Stimulated activated CD8-positive, alpha-beta memory T cell treated with anti-CD3 and anti-CD28 coated beads, Interleukin-12 subunit alpha, Interleukin-12 subunit beta, amount 100 ng/mL, for 24 hours (primary cell): ENCODE data around the gene PRKX.
"Not testable (repeated sequence)": the region's sequence is repeated elsewhere in the genome, so short reads cannot be mapped to it uniquely, and the experiment has no call there.

Experiments
- DNase-seq: peaks from one replicate; pipeline ENCODE4 v3.0.0-alpha.2; 2020; ENCODE audit errors: extremely low read depth

The PRKX gene

GRCh38 chrX:3653111-3653510 is 60.3 kb downstream of the PRKX start:
- DNase-seq, result no peak

- DNase-seq, result no peak
These were observed 62.2 kb downstream of the PRKX start for GRCh38 chrX:3651277-3651676.

DNA sequence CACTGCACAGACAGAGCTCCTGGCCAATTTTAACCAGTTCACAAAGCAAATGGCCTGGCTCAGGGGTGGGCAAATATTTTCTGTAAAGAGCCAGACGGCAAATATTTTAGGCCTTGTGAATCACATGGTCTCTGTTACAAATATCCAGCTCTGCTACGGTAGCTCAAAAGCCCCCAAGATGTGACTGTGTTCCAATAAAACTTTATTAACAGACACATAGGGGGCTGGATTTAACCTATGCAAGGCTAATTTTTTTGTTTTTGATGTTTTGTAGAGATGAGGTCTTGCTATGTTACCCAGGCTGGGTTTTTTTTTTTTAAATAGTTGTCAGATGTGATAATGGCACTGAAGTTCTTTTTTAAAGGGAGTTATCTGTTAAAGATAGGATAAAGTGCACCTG is 65.4 kb downstream of the PRKX start:
- no peak for DNase-seq

- not testable (repeated sequence) for DNase-seq
These were observed 73.4 kb downstream of the PRKX start for GRCh38 chrX:3639858-3640631.

- DNase-seq, result no peak
These were observed 74.2 kb downstream of the PRKX start for GRCh38 chrX:3639236-3639635.

- no peak for DNase-seq
These were observed 75.1 kb downstream of the PRKX start for GRCh38 chrX:3638280-3638873.

- DNase-seq, result no peak
These were observed 76.6 kb downstream of the PRKX start for GRCh38 chrX:3636803-3637202.

DNA sequence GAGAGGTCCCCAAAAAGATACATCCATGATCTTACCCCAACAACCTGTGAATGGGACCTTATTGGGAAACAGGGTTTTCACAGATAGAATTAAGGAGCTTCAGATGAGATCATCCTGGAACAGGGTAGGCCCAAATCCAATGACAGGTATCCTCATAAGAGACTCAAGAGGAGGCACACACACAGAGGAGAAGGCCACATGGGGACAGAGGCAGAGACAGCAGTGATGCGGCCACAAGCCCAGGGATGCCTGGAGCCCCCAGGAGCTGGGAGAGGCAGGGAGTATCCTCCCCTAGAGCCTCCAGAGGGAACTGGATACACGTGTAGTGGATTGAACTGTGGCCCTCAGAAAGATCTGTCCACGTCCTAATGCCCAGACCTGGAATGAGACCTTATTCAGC is 82.3 kb downstream of the PRKX start:
- DNase-seq, result no peak

GRCh38 chrX:3627594-3627993 is 85.9 kb downstream of the PRKX start:
- DNase-seq, result no peak

- DNase-seq, result no peak
These were observed 92.0 kb downstream of the PRKX start for GRCh38 chrX:3621414-3621813.

DNA sequence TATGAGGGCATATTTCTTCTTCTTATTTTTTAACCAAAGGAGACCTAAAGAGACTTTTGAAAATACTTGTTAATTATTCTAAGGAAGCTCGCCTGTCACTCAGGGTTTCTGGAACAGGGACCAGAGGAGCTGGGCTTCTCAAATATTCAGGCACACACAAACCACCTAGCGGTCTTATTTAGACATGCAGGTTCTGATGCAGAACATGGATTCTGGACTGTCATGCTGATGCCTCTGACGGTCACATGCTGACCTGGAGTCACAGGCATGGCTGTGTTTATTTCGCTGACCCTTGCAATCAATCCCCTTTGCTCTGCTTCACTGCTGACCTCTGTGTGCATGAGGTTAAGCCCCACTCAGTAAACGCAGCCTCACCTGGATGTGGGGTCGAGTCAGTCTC is 101.7 kb downstream of the PRKX start:
- DNase-seq, result not testable (repeated sequence)

GRCh38 chrX:3609810-3610209 is 103.6 kb downstream of the PRKX start:
- DNase-seq, result no peak

DNA sequence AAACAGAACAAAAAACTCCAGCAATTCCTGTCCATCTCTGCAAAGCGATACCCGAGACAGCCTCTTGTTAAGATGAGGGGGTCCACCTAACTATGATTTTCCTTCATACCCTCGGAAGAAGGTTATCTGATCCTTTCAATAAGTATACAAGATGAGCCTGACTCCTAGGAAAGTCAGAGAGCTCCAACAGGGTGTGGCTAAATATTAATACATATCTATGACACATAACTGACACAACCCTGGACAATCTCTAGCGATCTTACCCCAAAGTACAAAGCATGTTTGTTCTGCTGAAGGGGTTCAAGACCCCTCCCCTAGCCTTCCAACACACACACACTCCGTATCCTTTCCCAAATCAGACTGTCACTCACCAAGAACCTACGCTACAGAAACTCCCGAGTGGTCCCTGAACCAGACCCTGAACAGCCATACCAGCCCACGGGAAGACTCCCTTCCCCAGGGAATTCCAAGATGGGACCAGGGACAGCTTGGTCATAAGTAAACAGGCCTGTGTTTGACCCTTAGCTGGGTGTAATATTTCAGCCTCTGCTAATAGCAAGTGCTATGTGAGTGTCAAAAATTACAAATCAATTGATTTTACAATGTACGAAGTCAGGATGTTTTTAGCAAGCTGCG is 110.3 kb downstream of the PRKX start:
- DNase-seq, result no peak

- no peak for DNase-seq
These were observed 113.5 kb downstream of the PRKX start for GRCh38 chrX:3599802-3600430.

DNA sequence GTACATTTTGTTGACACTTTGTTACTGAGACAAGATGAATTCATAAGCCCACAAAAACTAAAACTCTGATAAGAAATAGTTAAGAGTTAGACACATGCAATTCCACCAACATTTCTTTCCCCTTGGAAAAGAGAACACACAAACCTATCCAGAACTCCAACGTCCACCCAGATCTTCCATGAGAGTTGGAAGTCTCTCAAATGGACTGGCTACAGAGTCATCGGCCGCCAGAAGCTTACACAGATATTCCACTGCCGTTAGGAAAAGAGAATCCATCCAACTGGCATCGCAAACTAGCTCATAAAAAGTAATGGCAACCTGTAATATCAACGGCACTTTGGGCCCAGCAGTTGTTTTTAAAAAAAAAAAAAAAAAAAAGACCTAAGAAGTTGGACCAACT is 114.7 kb downstream of the PRKX start:
- DNase-seq, result no peak

DNA sequence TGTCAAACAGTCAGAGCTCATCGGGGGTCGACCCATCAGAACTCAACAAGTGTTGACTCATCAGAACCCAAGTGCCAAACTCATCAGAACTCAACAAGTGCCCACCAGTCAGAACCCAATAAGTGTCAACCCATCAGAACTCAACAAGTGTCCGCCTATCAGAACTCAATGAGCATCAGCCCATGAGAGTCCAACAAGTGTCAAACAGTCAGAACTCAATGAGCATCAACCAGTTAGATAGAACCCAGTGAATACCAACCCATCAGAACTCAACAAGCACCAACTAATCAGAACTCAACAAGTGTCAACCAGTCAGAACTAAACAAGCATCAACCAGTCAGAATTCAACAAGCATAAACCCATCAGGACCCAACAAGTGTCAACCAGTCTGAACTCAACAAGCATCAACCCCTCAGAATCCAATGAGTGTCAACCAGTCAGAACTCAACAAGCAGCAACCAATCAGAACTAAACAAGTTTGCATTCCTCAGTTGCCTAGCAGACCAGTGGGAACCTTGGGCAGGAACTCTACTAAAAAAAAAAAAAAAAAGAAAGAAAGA is 115.3 kb downstream of the PRKX start:
- DNase-seq, result no peak

- no peak for DNase-seq
These were observed 121.3 kb downstream of the PRKX start for GRCh38 chrX:3592184-3592583.

GRCh38 chrX:3589474-3589873 is 124.0 kb downstream of the PRKX start:
- DNase-seq, result no peak

- no peak for DNase-seq
These were observed 127.7 kb downstream of the PRKX start for GRCh38 chrX:3585719-3586118.

DNA sequence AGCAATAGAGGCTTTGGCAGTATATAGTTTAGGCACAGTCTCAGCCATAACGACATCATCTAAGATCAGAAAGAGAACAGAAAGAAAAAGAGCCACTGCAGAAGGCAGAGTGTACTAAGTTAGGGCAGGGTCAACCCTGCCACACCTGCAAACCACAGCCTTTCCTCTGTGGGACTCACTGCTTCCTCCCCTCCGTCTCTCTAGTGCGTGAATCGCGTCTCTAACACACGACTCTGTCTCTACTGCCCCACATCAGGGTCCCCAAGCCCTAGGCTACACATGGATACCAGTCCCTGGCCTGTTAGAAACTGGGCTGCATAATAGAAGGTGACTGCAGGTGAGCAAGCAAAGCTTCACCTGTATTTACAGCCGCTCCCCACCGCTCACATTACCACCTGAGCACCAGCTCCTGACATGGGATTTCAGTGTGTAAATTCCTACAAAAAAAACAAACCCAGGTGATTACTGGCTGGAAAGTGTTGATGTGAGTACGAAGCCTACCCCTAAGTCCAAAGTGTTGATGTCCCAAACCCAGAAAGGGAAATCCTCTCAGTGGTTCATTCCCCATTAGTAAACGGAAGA is 128.9 kb downstream of the PRKX start:
- no peak for DNase-seq

GRCh38 chrX:3582451-3582850 is 131.0 kb downstream of the PRKX start:
- no peak for DNase-seq

- no peak for DNase-seq
These were observed 131.8 kb downstream of the PRKX start for GRCh38 chrX:3581609-3582108.
